Endothelial cell of hepatic sinusoid (primary cell): ENCODE data around the gene PALLD.

Source experiments
- in situ Hi-C: cut with HindIII; loops from 2 replicates; pipeline ENCODE4 v1.10.0; 2017; ENCODE audit warnings: low sequenced_read_pairs

Gene PALLD

GRCh38 chr4:168489616-168490015, 7.2 kb upstream of the PALLD start:
- in situ Hi-C loops, result loop anchor here (25.0 kb wide), 1 partner anchor 177 kb away; the partner anchor contains the start of gene DDX60

- in situ Hi-C loops, result loop anchor here (25.0 kb wide), 1 partner anchor 178 kb away; the partner anchor contains the start of gene DDX60
These were observed 6.1 kb upstream of the PALLD start for GRCh38 chr4:168490711-168491110.

GRCh38 chr4:168491563-168491962, 5.3 kb upstream of the PALLD start:
- in situ Hi-C loops, result loop anchor here (25.0 kb wide), 1 partner anchor 179 kb away; the partner anchor contains the start of gene DDX60

DNA sequence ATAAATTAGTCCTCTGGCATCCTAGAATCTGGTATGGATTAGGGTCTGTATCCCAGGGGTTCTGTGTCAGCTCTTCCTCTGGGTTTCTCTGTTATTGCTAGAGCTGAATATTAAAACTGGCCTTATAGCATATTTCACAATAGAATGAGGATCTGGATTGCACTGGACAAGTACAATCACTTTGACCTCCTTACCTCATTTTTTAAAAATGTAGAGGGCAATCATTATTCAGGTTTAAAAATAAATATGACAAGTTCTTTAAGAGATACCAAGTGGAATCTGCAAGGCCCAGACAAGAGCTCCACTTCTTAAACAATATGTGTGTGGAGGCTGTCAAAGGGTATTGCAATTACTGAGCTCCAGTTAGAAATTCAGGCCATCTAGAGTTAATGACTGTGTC, 1.4 kb downstream of the PALLD start:
- in situ Hi-C loops, result loop anchor here (25.0 kb wide), 1 partner anchor 186 kb away; the partner anchor contains the start of gene DDX60

GRCh38 chr4:168499241-168499640, 2.4 kb downstream of the PALLD start:
- in situ Hi-C loops, result loop anchor here (25.0 kb wide), 1 partner anchor 187 kb away; the partner anchor contains the start of gene DDX60

DNA sequence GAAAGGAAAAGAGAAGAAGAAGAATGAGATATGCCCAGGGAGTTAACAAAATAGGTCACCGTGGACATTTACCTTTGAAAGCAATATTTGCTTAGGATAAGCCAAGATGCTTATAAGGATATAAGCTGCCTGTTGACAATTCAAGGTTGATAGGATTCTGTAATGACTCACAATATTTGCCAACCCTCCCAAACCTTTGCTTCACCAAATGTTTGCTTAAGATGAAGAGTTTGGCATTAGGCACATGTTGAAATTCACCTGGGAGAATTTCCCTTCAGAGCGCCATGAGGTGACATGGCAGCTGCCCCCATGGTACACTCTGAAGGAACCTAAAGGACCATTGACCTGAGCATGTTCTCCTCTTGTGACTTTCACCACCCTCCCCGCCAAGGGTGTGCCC, 4.6 kb downstream of the PALLD start:
- in situ Hi-C loops, result loop anchor here (25.0 kb wide), 1 partner anchor 314 kb away; no protein-coding TSS in a partner anchor

DNA sequence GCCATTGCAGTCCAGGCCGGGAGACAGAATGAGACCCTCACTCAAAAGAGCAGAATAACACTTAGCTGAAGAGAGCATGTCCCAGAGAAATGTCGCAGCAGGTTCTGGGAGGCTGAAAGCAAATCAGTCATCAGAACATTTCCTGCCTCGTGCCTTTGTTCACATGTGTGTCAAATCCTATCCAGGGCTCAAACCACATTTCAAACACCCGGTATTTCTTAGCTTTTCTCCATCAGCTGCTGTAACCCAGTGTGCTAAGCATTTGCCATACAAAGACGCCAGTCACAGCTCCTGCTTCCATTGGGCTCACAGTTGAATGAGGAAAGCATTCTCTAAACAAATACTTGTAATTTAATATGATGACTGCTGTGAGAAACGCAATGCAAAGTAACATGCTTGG, 6.0 kb downstream of the PALLD start:
- in situ Hi-C loops, result loop anchor here (25.0 kb wide), 1 partner anchor 316 kb away; no protein-coding TSS in a partner anchor

GRCh38 chr4:168503652-168504362, 7.0 kb downstream of the PALLD start:
- in situ Hi-C loops, result loop anchor here (25.0 kb wide), 1 partner anchor 317 kb away; no protein-coding TSS in a partner anchor

DNA sequence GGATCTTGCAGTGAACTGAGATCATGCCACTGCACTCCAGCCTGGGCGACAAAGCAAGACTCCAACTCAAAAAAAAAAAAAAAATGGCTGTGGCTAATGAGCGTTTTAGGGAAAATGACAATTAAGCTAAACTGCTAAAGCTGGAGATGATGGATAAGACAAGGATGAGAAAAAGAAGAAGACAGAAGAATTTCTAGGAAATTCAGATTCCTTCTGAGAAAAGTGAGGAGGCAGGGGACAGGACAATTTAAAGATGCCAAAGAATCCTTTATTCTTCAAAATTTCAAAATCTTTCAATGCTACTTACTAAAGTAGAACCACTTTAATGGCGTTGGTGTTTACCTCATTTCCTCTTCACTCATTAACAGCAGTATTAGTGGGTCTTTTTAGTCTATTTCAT, 7.7 kb downstream of the PALLD start:
- in situ Hi-C loops, result loop anchor here (25.0 kb wide), 1 partner anchor 317 kb away; no protein-coding TSS in a partner anchor

- in situ Hi-C loops, result loop anchor here (25.0 kb wide), 1 partner anchor 319 kb away; no protein-coding TSS in a partner anchor
These were observed 9.2 kb downstream of the PALLD start for GRCh38 chr4:168506014-168506413.

DNA sequence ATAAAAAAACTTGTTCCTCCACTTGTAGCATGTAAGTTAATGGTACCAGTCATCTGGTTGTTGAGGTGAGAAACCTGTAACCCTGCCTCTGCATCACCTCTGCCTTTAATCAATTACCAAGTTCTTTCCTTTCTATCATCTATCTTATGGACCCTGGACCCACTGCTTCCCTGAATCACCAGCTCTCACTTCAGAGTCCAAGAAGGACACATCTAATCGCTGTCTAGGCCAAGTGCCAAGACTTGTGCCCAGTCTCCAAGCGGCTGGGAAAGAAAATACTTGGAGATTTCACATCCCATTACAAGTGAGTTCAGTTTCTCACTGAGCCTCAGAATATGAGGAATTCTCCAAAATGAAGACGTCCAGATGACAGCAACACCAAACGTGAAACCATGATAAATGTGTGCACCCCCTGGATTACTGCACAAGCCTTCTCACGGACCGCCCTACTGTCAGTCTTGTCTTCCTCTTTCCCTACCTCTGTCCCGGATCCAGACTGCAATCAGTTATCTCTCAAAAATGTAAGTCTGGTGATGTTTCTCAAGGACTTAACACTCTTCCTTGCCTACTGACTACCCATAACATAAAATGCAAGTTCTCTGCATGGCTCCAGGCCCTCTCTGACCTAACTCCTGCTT, 10.4 kb downstream of the PALLD start:
- in situ Hi-C loops, result loop anchor here (25.0 kb wide), 1 partner anchor 320 kb away; no protein-coding TSS in a partner anchor

DNA sequence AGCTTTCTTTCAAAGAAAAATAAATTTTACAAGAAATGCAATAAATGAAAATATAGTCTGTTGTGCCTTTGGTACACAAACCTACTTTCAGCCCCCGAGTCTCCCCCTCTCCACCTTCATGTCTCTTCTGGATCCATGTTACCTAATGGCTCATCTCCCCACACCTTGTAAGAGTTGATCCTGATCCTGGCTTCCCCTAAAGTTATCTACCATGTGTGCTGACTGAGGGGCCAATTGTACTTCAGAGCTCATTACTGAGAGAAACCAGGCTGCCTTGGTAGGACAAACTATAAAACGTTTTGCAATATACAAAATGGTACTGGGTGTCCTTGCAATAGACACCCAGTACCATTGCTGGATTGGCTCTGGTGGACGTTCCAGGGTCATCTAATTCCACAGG, 11.8 kb downstream of the PALLD start:
- in situ Hi-C loops, result loop anchor here (25.0 kb wide), 1 partner anchor 321 kb away; no protein-coding TSS in a partner anchor

GRCh38 chr4:168509786-168510185, 12.9 kb downstream of the PALLD start:
- in situ Hi-C loops, result loop anchor here (5.0 to 25.0 kb wide), 2 partner anchors 322 to 413 kb away; no protein-coding TSS in a partner anchor

DNA sequence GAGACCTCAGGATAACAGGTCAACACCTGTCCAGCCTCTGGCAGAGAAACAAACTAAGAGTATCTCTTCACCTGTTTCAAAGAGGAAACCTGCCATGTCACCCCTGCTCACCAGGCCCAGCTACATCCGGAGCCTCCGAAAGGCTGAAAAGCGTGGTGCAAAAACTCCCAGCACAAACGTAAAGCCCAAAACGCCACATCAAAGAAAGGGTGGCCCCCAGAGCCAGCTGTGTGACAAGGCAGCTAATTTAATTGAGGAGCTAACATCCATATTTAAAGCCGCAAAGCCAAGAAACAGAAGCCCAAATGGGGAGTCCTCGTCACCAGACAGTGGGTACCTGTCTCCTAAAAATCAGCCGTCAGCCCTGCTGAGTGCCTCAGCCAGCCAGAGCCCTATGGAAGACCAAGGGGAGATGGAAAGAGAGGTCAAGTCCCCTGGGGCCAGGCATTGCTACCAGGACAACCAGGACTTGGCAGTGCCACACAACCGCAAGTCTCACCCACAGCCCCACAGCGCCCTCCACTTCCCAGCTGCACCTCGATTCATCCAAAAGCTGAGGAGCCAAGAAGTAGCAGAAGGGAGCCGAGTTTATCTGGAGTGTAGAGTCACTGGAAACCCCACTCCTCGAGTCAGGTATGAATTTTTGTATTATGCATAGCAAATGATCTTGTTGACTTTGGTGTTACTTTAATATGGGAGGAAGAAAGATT, 15.1 kb downstream of the PALLD start:
- in situ Hi-C loops, result loop anchor here (5.0 to 25.0 kb wide), 2 partner anchors 325 to 410 kb away; no protein-coding TSS in a partner anchor

- in situ Hi-C loops, result loop anchor here (5.0 to 25.0 kb wide), 2 partner anchors 327 to 408 kb away; no protein-coding TSS in a partner anchor
These were observed 17.0 kb downstream of the PALLD start for GRCh38 chr4:168513826-168514225.

DNA sequence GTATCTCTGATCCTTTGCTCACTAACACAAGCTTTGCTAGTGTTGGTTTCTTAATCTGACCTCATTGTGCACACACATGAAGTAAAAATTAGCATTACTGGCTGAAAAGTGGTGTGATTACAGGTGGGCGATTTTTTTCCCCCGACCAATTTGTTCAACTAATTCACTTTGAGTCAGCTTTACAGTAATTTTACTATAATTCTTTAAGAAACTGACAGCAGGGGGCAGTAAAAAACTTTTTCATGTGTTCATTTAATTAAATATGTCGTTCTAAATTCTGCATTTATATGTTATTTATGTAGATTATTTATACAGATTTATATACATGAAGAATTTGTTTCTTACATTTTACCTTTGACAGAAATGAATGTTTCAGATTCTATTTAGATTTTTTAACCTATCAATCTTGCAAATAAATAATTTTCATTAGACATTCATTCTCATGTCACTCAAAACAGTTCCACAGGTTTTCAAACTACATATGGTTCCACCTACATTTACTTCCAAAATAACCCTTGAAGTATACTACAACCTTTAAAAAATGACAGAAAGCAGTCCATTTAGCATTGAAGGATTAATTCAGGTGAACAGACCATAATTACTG, 17.5 kb downstream of the PALLD start:
- in situ Hi-C loops, result loop anchor here (5.0 to 25.0 kb wide), 2 partner anchors 327 to 408 kb away; no protein-coding TSS in a partner anchor

GRCh38 chr4:168515222-168516011, 18.6 kb downstream of the PALLD start:
- in situ Hi-C loops, result loop anchor here (25.0 kb wide), 1 partner anchor 328 kb away; no protein-coding TSS in a partner anchor

DNA sequence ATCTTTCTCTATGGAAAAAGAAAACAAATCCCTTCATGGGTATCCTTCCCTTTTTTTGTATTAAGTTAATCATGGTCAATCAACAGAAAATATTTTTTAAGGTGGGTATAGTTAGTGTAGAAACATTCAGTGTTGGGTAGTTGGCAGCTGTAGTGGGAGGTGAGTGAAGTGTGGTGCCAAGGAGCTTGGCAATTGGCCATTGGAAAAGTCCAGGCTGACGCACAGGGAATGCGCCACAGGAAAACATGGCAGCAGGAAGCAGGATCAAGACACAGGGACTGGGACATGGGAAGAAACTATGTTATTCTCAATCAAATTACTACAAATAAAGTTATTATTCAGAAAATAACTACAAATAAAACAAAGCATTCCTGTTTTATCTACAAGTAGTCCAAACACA, 20.0 kb downstream of the PALLD start:
- in situ Hi-C loops, result loop anchor here (25.0 kb wide), 1 partner anchor 330 kb away; no protein-coding TSS in a partner anchor

DNA sequence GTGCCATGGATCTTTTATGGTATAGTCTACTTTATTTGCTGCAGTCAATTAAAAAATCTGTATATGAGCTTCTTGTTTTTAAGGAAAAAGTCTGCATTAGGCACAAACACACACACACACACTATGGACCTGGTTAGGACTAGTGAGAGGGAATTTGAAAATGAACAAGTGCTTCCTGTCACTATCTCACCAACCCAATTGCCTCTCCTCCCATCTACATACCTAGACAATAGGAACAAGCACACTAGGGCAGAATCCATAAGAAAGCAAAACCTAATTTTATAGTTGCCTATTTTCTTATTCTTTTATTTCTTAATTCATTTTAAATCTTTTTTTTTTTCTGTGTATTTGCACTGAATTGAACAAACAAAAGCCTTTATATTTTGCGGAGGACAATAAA, 22.7 kb downstream of the PALLD start:
- in situ Hi-C loops, result loop anchor here (25.0 kb wide), 1 partner anchor 332 kb away; no protein-coding TSS in a partner anchor
